T-cell (primary cell): ENCODE measurements around the gene MED27. TPM values are rescaled to one million over a fixed set of nuclear protein-coding genes. Genes with fewer than 3 reads are reported as not detected.

ENCODE experiments used
- ATAC-seq, 4 experiments: fragments of 200-7000 bp in 3 of 4; fragments of 150-1000 bp in 1 of 4; cut with Tn5 transposase; replicated peaks in 1 of 4; 1 replicate in 3 of 4; 2 replicates in 1 of 4; pipeline ENCODE4 v1.10.0; 2021; ENCODE audit warnings: moderate library complexity in 3 of 4, mild to moderate bottlenecking in 2 of 4, moderate number of reproducible peaks in 1 of 4
- CTCF ChIA-PET, 2 donors: fragments of 300-600 bp; sonication (Branson Sonifier 250); formaldehyde crosslinking; loops; one replicate each; lab custom pipeline; 2022; ENCODE audit warnings: antibody characterized with exemption in 2 of 2; lab: Charles Lee
- POLR2A ChIA-PET, 2 donors: fragments of 300-600 bp; sonication (Branson Sonifier 250); formaldehyde crosslinking; loops; one replicate each; lab custom pipeline; 2022; ENCODE audit warnings: antibody characterized with exemption in 2 of 2; lab: Charles Lee
- DNase-seq, 35 experiments: peaks; one replicate each; pipeline versions ENCODE4 v3.0.0 to v3.0.0-alpha.2; 2013 to 2023
- H3K27ac ChIP-seq: one replicate; pipeline ENCODE4 v1.5.1; 2013; ENCODE audit warnings: low read length
- H3K27me3 ChIP-seq, 2 experiments: replicated peaks in 1 of 2; 1 replicate in 1 of 2; 2 replicates in 1 of 2; pipeline versions ENCODE4 v1.6.1 to v1.7.0; 2013; ENCODE audit warnings: low read length in 1 of 2, mixed read lengths in 1 of 2; ENCODE audit not compliant: control insufficient read depth in 2 of 2, insufficient read depth in 2 of 2; ENCODE audit errors: extremely low read depth in 1 of 2
- H3K36me3 ChIP-seq, 2 donors: 1 replicate in 1 of 2; 2 replicates in 1 of 2; pipeline versions ENCODE4 v1.6.1 to v1.7.0; 2013; ENCODE audit warnings: low read length in 1 of 2; ENCODE audit not compliant: control insufficient read depth in 2 of 2, insufficient read depth in 1 of 2; ENCODE audit errors: extremely low read depth in 1 of 2
- H3K4me1 ChIP-seq, 2 experiments: 1 replicate in 1 of 2; 2 replicates in 1 of 2; pipeline versions ENCODE4 v1.6.1 to v1.7.0; 2013; ENCODE audit warnings: low read length in 2 of 2, mixed read lengths in 1 of 2; ENCODE audit not compliant: insufficient read depth in 2 of 2, control insufficient read depth in 1 of 2; ENCODE audit errors: extremely low read depth in 1 of 2
- H3K4me3 ChIP-seq, 2 donors: 1 replicate in 1 of 2; 2 replicates in 1 of 2; pipeline versions ENCODE4 v1.5.1 to v1.7.0; 2013; ENCODE audit warnings: mild to moderate bottlenecking in 2 of 2, low read length in 1 of 2, moderate library complexity in 1 of 2; ENCODE audit not compliant: control insufficient read depth in 1 of 2; ENCODE audit errors: extremely low read depth in 1 of 2
- H3K9me3 ChIP-seq: 2 replicates; pipeline ENCODE4 v1.7.0; 2013
- H3K27ac Mint-ChIP-seq, 2 donors: one replicate each; pipeline ENCODE4 v1.8.0; 2020 to 2021; ENCODE audit warnings: mild to moderate bottlenecking in 2 of 2, mixed read lengths in 2 of 2
- H3K27me3 Mint-ChIP-seq, 2 donors: one replicate each; pipeline ENCODE4 v1.8.0; 2021 to 2022; ENCODE audit warnings: mixed read lengths in 2 of 2
- H3K36me3 Mint-ChIP-seq: one replicate; pipeline ENCODE4 v1.8.0; 2021; ENCODE audit warnings: mixed read lengths
- H3K4me1 Mint-ChIP-seq, 3 donors: one replicate each; pipeline ENCODE4 v1.8.0; 2020 to 2022; ENCODE audit warnings: mixed read lengths in 3 of 3, mild to moderate bottlenecking in 1 of 3
- H3K4me3 Mint-ChIP-seq, 3 donors: one replicate each; pipeline ENCODE4 v1.8.0; 2020 to 2022; ENCODE audit warnings: mild to moderate bottlenecking in 3 of 3, mixed read lengths in 3 of 3, moderate library complexity in 3 of 3
- H3K9me3 Mint-ChIP-seq, 3 donors: one replicate each; pipeline ENCODE4 v1.8.0; 2020 to 2022; ENCODE audit warnings: mixed read lengths in 3 of 3
- WGBS: methylation state at CpG from one replicate; pipeline ENCODE4 v1.1.5; 2013; ENCODE audit warnings: missing lambda C conversion rate; ENCODE audit not compliant: insufficient coverage; 5-methylcytosine and 5-hydroxymethylcytosine counted together
- total RNA-seq, 35 experiments: library from RNA in 6 of 35; stranded (reverse) in 6 of 35; fragments of 120-200 nt in 1 of 35; gene quantifications; one replicate each; pipeline versions ENCODE4 v1.2.1 to v1.2.4 and lab custom pipeline; 2013 to 2026

Gene MED27
- total RNA-seq, 5 donors from 2014 or later (not counting 1 experiment from before 2014, with no cell fraction given) = 15.0 to 26.7 (median 17.6) TPM

- Mint-ChIP-seq H3K9me3 (peaks cover 0 to 2% (median 0%) of the 10 kb centered on the region in 3 donors), H3K27ac (no peak overlapping the region), H3K36me3 (peaks cover 33% of the 10 kb centered on the region), H3K4me1 (peaks cover 0 to 4% (median 2%) of the 10 kb centered on the region in 3 donors), H3K4me3 (no peak overlapping the region), H3K27me3 (no peaks in the 10 kb centered on the region)
- DNase-seq (no peak), ATAC-seq (no peak)
- 94% methylated on average over 5 of the region's 10 CpGs for WGBS
- Histone ChIP-seq H3K36me3 (peaks cover 0 to 4% of the 10 kb centered on the region in 2 donors), H3K27me3 (no peaks in the 10 kb centered on the region), H3K4me1 (no peaks in the 10 kb centered on the region), H3K27ac (no peak overlapping the region), H3K9me3 (no peaks in the 10 kb centered on the region), H3K4me3 (no peak overlapping the region)
- POLR2A ChIA-PET = no interaction called here
- CTCF ChIA-PET = no interaction called here
Observed at GRCh38 chr9:131977109-131977838, 102.4 kb downstream of the MED27 start.

- peaks cover 0 to 4% (median 2%) of the 10 kb centered on the region in 3 donors for H3K4me1 Mint-ChIP-seq
- ChIA-PET POLR2A (no interaction called here), CTCF (no interaction called here)
- Histone ChIP-seq H3K4me1 (no peaks in the 10 kb centered on the region), H3K27ac (no peak overlapping the region), H3K36me3 (peaks cover 0 to 4% of the 10 kb centered on the region in 2 donors), H3K9me3 (no peaks in the 10 kb centered on the region), H3K4me3 (no peak overlapping the region), H3K27me3 (no peaks in the 10 kb centered on the region)
- ATAC-seq (no peak), DNase-seq (no peak)
- no peak overlapping the region for H3K4me3 Mint-ChIP-seq
- peaks cover 0 to 2% (median 0%) of the 10 kb centered on the region in 3 donors for H3K9me3 Mint-ChIP-seq
- H3K27me3 Mint-ChIP-seq = no peaks in the 10 kb centered on the region
- H3K27ac Mint-ChIP-seq = no peak overlapping the region
- WGBS = 100% methylated on average over 1 of the region's 5 CpGs
- peaks cover 36% of the 10 kb centered on the region for H3K36me3 Mint-ChIP-seq
Observed at GRCh38 chr9:131976157-131977108, 103.2 kb downstream of the MED27 start.

- Mint-ChIP-seq H3K4me1 (peaks cover 0 to 2% (median 2%) of the 10 kb centered on the region in 3 donors), H3K9me3 (peaks cover 0 to 2% (median 0%) of the 10 kb centered on the region in 3 donors), H3K36me3 (peaks cover 38% of the 10 kb centered on the region), H3K27ac (no peak overlapping the region), H3K27me3 (no peaks in the 10 kb centered on the region), H3K4me3 (no peak overlapping the region)
- Histone ChIP-seq H3K4me3 (no peak overlapping the region), H3K36me3 (peaks cover 0 to 4% of the 10 kb centered on the region in 2 donors), H3K4me1 (no peaks in the 10 kb centered on the region), H3K27ac (no peak overlapping the region), H3K27me3 (no peaks in the 10 kb centered on the region), H3K9me3 (no peaks in the 10 kb centered on the region)
- CTCF ChIA-PET = no interaction called here
- POLR2A ChIA-PET = no interaction called here
- ATAC-seq (no peak), DNase-seq (no peak)
Observed at GRCh38 chr9:131972889-131973288, 106.8 kb downstream of the MED27 start.

GRCh38 chr9:131971482-131972074 is 108.1 kb downstream of the MED27 start:
- H3K27me3 Mint-ChIP-seq = no peaks in the 10 kb centered on the region
- CTCF ChIA-PET = no interaction called here
- H3K4me1 ChIP-seq = no peaks in the 10 kb centered on the region

GRCh38 chr9:131969469-131969989 is 110.1 kb downstream of the MED27 start:
- Mint-ChIP-seq H3K27me3 (no peaks in the 10 kb centered on the region), H3K27ac (no peak overlapping the region), H3K36me3 (peaks cover 33% of the 10 kb centered on the region), H3K9me3 (peaks cover 0 to 2% (median 0%) of the 10 kb centered on the region in 3 donors), H3K4me1 (peaks cover 0 to 5% (median 4%) of the 10 kb centered on the region in 3 donors), H3K4me3 (no peak overlapping the region)
- H3K4me3 ChIP-seq = no peak overlapping the region
- DNase-seq (no peak), ATAC-seq (no peak)
- H3K27ac ChIP-seq = no peak overlapping the region
- POLR2A ChIA-PET = no interaction called here
- no peaks in the 10 kb centered on the region for H3K9me3 ChIP-seq
- no peaks in the 10 kb centered on the region for H3K27me3 ChIP-seq
- CTCF ChIA-PET = no interaction called here
- peaks cover 0 to 2% of the 10 kb centered on the region in 2 donors for H3K36me3 ChIP-seq
- no peaks in the 10 kb centered on the region for H3K4me1 ChIP-seq
- WGBS = 100% methylated on average over 2 of the region's 5 CpGs

More at GRCh38 chr9:131971482-131972074, 108.1 kb downstream of the MED27 start:
- Mint-ChIP-seq H3K4me1 (peaks cover 0 to 3% (median 2%) of the 10 kb centered on the region in 3 donors), H3K4me3 (no peak overlapping the region), H3K9me3 (peaks cover 0 to 2% (median 0%) of the 10 kb centered on the region in 3 donors), H3K36me3 (peaks cover 36% of the 10 kb centered on the region), H3K27ac (no peak overlapping the region)
- DNase-seq (no peak), ATAC-seq (no peak)
- POLR2A ChIA-PET = no interaction called here
- 87% methylated on average over 5 of the region's 6 CpGs for WGBS
- Histone ChIP-seq H3K36me3 (peaks cover 0 to 4% of the 10 kb centered on the region in 2 donors), H3K27ac (no peak overlapping the region), H3K4me3 (no peak overlapping the region), H3K9me3 (no peaks in the 10 kb centered on the region), H3K27me3 (no peaks in the 10 kb centered on the region)

- no peaks in the 10 kb centered on the region for H3K4me1 ChIP-seq
- ATAC-seq (no peak), DNase-seq (no peak)
- no peaks in the 10 kb centered on the region for H3K27me3 ChIP-seq
- no peak overlapping the region for H3K27ac ChIP-seq
- peaks cover 0 to 2% (median 0%) of the 10 kb centered on the region in 3 donors for H3K9me3 Mint-ChIP-seq
- no peak overlapping the region for H3K27ac Mint-ChIP-seq
- H3K4me3 ChIP-seq = no peak overlapping the region
- H3K27me3 Mint-ChIP-seq = no peaks in the 10 kb centered on the region
- POLR2A ChIA-PET = no interaction called here
- H3K36me3 ChIP-seq = no peaks in the 10 kb centered on the region
- H3K36me3 Mint-ChIP-seq = peaks cover 33% of the 10 kb centered on the region
- H3K4me3 Mint-ChIP-seq = no peak overlapping the region
- peaks cover 0 to 5% (median 4%) of the 10 kb centered on the region in 3 donors for H3K4me1 Mint-ChIP-seq
- WGBS = 100% methylated on average over 7 of the region's 9 CpGs
- CTCF ChIA-PET = no interaction called here
- H3K9me3 ChIP-seq = no peaks in the 10 kb centered on the region
Observed at GRCh38 chr9:131968632-131969031, 111.0 kb downstream of the MED27 start.
